NCI-H1694 (cell line): ENCODE data around the gene TMED7.

Source experiments
- DNase-seq: peaks from one replicate; lab custom pipeline; 2025; lab: John Stamatoyannopoulos, UW

TMED7 gene

GRCh38 chr5:115627295-115627865 lies 1.5 kb upstream of the TMED7 start:
- no peak for DNase-seq

- no peak for DNase-seq
Measured at GRCh38 chr5:115626445-115626823, 598 bp upstream of the TMED7 start.

- DNase-seq: no peak
Measured at GRCh38 chr5:115624994-115625393, 842 bp downstream of the TMED7 start.

GRCh38 chr5:115623658-115624057 lies 2.2 kb downstream of the TMED7 start:
- no peak for DNase-seq

DNA sequence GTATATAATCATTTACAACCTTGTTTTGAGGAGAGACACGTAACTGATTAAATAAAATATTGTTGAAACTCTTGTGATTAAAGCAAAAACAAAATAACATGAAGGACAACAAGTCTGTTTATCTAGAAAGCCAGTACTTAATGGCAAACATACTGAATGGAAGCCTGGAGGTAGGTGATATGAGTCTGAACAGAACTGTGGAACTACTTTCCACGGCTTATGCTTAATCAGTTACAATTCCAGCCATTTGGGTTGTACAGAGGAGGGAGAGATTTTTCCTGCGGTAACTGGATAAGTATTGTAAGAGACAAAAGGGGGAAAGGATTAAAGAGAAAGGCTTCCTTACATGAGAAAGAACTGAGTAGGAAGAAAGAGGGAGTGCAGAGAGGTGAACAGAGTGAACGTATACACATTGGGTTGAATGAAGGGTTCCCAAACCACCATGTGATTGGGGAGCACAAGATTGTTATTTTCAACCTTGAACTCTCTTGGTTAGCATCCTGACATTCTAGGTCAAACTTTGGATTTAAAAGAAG lies 4.4 kb downstream of the TMED7 start:
- DNase-seq: no peak

GRCh38 chr5:115616892-115617291 lies 8.9 kb downstream of the TMED7 start:
- DNase-seq: no peak

GRCh38 chr5:115616472-115616871 lies 9.4 kb downstream of the TMED7 start:
- peak; percentile 15 for DNase-seq

GRCh38 chr5:115611873-115612272 lies 14.0 kb downstream of the TMED7 start:
- DNase-seq: no peak

DNA sequence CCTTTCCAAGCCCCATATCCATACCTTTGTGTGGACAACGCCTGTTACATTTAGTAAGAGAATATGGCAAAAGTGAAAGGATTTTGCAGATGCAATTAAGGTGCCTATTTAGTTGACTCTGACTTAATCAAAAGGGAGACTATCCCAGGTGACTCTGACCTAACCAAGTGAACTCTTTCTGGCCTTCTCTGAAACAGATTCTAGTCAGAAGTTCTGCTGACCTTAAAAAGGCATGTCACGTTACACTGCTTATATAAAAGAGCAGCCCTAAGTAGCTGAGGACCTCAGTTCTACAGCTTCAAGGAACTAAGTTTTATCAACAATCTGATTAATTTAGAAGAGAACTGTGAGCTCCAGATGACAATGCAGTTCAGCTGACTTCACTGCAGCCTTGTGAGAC lies 17.9 kb downstream of the TMED7 start:
- DNase-seq: no peak

- DNase-seq: no peak
Measured at GRCh38 chr5:115605436-115605835, 20.4 kb downstream of the TMED7 start.

GRCh38 chr5:115602591-115603125 lies 23.2 kb downstream of the TMED7 start:
- no peak for DNase-seq

DNA sequence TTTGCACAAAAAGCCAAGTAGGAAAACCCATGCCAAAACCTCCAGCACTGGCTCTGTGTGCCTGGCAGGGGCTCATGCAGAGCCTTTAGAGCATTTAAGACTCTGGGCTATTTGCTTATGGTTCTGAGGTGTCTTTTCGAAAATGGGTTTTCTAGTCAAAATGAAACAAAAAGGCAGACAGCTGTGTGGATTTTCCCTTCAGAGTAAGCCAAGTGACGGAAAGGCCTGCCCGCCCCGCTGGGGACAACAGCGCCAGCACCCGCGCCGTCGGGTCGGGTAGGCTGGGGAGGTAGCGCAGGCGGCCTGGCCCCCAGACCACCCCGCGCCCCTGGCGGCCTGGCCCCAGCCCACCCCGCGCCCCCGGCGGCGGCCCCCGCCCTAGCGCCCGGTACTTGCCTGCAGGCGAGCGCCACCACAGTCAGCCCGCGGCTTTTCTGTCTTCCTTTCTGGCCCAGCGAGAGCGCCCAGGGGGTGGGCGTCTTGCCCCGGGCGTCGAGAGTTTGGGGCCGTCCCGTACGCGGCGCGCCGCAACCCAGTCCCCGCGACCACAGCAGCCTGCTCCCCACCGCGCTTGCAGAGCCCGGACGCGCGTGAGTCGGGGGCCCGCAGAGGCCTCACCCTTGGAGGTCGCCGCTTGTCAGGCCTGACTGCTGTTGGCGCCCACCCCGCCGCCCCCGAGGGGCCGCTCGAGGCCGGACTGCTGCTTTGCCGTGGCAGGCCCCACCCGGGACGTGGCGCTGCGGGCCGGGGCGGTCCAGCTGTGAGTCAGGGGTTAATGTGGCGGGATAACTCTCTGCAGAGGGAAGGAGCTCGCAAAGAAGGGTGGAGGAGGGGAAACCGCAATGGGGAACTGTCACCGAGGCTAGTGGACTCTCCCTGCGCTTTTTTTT lies 23.9 kb downstream of the TMED7 start, which contains the start of gene TICAM2:
TSS of gene TICAM2 (minus strand) at position 779 of the 890 bp plus-strand sequence. CDS start 21,223 bp downstream, outside the sequence.
- DNase-seq: no peak

DNA sequence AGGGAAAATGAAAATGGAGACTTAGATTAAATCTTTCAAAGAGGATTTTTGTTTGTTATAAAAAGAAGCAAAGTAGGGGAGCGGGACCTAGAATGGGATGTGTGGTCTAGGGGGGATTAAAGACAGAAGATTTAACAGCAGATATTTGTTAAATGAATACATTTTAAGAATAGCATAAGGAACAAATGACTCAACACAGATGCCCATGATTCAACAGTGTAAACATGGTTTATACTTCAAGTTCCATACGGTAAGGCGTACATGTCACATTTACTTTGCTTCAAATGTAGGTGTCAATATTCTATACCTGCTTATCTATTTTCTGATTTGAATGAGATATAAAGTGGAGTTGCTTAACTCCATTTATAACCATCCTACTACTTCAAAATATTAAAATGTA lies 25.1 kb downstream of the TMED7 start:
- no peak for DNase-seq

- no peak for DNase-seq
Measured at GRCh38 chr5:115599924-115600323, 25.9 kb downstream of the TMED7 start.

DNA sequence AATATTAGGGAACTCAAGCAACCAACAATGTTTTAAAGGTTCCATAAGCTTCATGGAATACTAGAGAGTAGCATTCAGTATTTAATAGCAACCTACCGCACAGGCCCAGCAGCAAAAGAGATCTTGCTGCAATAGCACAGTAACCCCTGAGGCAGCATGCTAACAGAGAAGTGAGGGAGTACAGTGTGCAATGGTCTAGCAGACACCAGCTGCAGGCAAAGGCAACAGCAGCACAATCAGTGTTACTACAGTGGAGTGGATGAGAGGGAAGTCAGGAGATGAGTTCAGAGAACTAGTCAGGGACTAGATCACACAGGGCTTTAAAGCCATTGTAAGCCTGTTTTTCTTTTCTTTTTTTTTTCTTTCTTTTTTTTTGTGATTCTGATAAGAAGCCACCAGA lies 26.3 kb downstream of the TMED7 start:
- DNase-seq: no peak

- no peak for DNase-seq
Measured at GRCh38 chr5:115594128-115595047, 31.4 kb downstream of the TMED7 start.

DNA sequence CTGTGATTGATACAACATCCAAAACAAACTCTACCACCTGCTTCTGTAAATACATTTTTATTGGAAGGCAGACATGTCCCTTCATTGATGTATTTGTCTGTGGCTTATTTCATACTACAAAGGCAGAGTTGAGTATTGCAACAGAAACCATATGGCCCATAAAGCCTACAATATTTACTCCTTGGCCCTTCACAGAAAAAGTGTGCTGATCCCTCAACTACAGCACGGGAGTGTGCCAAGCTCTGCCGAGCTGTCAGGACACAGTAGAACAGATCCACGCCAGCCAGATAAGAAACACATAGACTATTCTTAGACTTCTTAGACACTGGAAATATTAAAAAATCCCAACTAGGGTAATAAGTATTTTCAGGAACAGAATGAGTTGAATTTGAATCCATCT lies 36.8 kb downstream of the TMED7 start:
- DNase-seq: no peak

DNA sequence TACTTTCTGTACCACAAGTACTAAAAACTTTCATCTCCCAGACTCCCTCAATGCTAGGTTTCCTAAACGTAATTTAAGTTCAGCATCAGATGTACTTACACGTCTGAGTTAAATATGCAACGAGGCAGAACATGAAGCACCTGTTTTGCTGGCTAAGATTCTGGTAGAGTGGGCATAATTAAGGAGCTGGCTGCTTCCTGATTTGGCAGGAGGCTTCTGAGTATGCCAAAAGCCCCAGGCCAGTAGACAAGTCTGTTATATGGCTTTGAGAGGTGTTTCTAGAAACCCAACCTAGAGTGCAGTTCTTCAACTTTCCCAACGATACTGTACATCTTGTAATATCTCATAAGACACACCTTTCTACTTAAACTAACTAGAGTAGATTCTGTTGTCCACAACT lies 37.2 kb downstream of the TMED7 start:
- no peak for DNase-seq

- DNase-seq: peak; percentile 13
Measured at GRCh38 chr5:115586525-115587146, 39.2 kb downstream of the TMED7 start.

DNA sequence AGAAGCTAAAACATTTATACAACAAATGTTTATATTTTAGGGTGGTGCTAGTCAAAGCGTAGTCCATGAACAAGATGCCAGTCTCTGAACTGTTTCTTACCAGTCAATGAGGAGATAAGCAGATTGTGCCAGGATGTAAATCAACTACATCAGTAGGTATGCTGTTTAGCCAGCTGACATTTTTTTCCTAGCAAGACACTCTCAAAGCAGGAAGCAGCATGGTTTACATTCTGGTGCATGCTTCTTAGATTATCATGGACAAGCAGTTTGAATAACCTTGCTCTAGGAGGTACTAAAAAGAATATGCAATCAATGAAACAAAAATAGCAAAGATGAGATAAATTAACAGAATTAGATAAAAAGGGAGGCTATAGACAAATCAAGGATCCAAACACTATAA lies 40.6 kb downstream of the TMED7 start:
- no peak for DNase-seq

DNA sequence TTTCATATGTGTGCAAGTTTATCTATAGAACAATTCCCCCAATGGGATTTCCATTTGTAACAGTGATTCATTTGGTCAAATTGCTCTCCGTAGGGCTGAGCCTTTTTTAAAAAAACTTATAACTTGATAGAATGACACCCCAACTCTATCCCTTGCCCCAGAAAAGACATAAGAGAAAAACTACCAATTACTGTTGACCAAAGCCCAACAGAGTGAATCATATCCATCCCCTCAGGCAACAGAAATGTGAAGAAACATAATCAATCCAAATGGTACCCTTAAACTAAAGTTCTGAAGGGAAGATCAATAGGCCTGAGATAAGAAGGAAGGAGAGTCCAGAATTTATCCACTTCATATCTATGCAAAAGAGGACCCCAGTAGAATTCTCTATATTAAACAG lies 41.3 kb downstream of the TMED7 start:
- no peak for DNase-seq
